ENCODE results near the gene NAA80.

DNA sequence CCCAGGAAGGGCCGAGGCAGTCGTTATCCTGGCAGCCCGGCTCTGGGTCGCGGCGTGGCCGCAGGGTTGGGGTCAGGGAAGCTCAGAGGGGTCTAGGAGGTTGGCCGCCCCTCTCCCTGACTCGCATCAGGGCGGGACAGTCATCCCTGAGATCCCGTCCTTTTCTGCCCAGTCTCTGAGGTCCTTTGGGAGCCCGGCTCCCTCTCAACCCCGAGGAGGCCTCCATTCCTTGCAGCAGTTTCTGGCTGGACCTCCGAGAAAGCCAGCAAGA lies 22.8 kb upstream of the NAA80 start:
- TF ChIP-seq CEBPB (IDR thresholded peaks at IDR 0.05): no peak
- TF ChIP-seq REST (IDR thresholded peaks at IDR 0.05; ENCODE audit: low read depth): no peak
- TF ChIP-seq FOXM1 (IDR thresholded peaks at IDR 0.05; ENCODE audit: borderline replicate concordance, low read depth): no peak
- no peak for TF ChIP-seq EGR1 (IDR thresholded peaks at IDR 0.05)
- TF ChIP-seq USF1 (IDR thresholded peaks at IDR 0.05): no peak
- TF ChIP-seq MAX (IDR thresholded peaks at IDR 0.05): no peak
- TF ChIP-seq YY1 (IDR thresholded peaks at IDR 0.05; ENCODE audit: low read depth): no peak
- TF ChIP-seq TCF12 (IDR thresholded peaks at IDR 0.05; ENCODE audit: low read depth): no peak
- no peak for TF ChIP-seq EP300 (IDR thresholded peaks at IDR 0.05; ENCODE audit: borderline replicate concordance)
- no peak for TF ChIP-seq RAD21 (IDR thresholded peaks at IDR 0.05; ENCODE audit: low read depth)
- no peak for TF ChIP-seq TAF1 (IDR thresholded peaks at IDR 0.05; ENCODE audit: low read depth)
- TF ChIP-seq NFIC (IDR thresholded peaks at IDR 0.05): no peak
- no peak for TF ChIP-seq CREB1 (IDR thresholded peaks at IDR 0.05; ENCODE audit: low read depth)
